Measurements from ENCODE around the gene DPP4.

GRCh38 chr2:162028511-162028910, 45.5 kb downstream of the DPP4 start:
- TF ChIP-seq EZH2 (IDR thresholded peaks at IDR 0.05; ENCODE audit: borderline replicate concordance), result no peak
- TF ChIP-seq, protein P1, sequence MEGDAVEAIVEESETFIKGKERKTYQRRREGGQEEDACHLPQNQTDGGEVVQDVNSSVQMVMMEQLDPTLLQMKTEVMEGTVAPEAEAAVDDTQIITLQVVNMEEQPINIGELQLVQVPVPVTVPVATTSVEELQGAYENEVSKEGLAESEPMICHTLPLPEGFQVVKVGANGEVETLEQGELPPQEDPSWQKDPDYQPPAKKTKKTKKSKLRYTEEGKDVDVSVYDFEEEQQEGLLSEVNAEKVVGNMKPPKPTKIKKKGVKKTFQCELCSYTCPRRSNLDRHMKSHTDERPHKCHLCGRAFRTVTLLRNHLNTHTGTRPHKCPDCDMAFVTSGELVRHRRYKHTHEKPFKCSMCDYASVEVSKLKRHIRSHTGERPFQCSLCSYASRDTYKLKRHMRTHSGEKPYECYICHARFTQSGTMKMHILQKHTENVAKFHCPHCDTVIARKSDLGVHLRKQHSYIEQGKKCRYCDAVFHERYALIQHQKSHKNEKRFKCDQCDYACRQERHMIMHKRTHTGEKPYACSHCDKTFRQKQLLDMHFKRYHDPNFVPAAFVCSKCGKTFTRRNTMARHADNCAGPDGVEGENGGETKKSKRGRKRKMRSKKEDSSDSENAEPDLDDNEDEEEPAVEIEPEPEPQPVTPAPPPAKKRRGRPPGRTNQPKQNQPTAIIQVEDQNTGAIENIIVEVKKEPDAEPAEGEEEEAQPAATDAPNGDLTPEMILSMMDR (IDR thresholded peaks at IDR 0.05; ENCODE audit: poor library complexity), result no peak
